ENCODE data around the gene MACF1. TPM values are rescaled to one million over a fixed set of nuclear protein-coding genes. Genes with fewer than 3 reads are reported as not detected.

The MACF1 gene
- total RNA-seq, 1 experiment from 2014 or later: 265 TPM

GRCh38 chr1:39409055-39409816 lies 204.7 kb downstream of the MACF1 start:
- TF ChIP-seq EZH2 (IDR thresholded peaks at IDR 0.05; ENCODE audit: borderline replicate concordance, low read depth, low read length, poor library complexity, severe bottlenecking) (no peak), CTCF (conservative IDR thresholded peaks at IDR 0.05; ENCODE audit: low read depth, low read length) (no peak)
- Histone ChIP-seq H3K9me3 (ENCODE audit: low read depth, low read length, poor library complexity, severe bottlenecking) (no peaks in the 10 kb centered on the region), H3K27me3 (replicated peaks; ENCODE audit: insufficient read depth, low read depth, low read length, poor library complexity) (no peaks in the 10 kb centered on the region), H3K36me3 (ENCODE audit: insufficient read depth, low read length, poor library complexity, severe bottlenecking) (peaks cover 4% of the 10 kb centered on the region), H3K27ac (ENCODE audit: low read depth, low read length, poor library complexity, severe bottlenecking) (peak overlapping the region; percentile 85), H3K4me3 (ENCODE audit: low read depth, low read length, poor library complexity, severe bottlenecking) (peak overlapping the region; percentile 93), H3K4me1 (ENCODE audit: insufficient read depth, low read length, poor library complexity, severe bottlenecking) (peaks cover 60% of the 10 kb centered on the region)
- CTCF ChIA-PET: interaction anchor here (0.6 to 2.4 kb wide), 2 partner anchors 311 to 547 kb away, joined by 4 to 26 read pairs; no protein-coding TSS in a partner anchor
- BruUV-seq (replicated peaks): no TSS peak
- POLR2A ChIA-PET (ENCODE audit: low non-redundant PET): no interaction called here
- intact Hi-C loops (cut with micrococcal nuclease; ENCODE audit: unreplicated experiment): loop anchor here (5.0 kb wide), 1 partner anchor 217 kb away; no protein-coding TSS in a partner anchor
- DNase-seq (ENCODE audit: low spot score): peak; percentile 74

- Histone ChIP-seq H3K27ac (ENCODE audit: low read depth, low read length, poor library complexity, severe bottlenecking) (peak overlapping the region; percentile 34), H3K27me3 (replicated peaks; ENCODE audit: insufficient read depth, low read depth, low read length, poor library complexity) (no peaks in the 10 kb centered on the region), H3K36me3 (ENCODE audit: insufficient read depth, low read length, poor library complexity, severe bottlenecking) (peaks cover 4% of the 10 kb centered on the region), H3K9me3 (ENCODE audit: low read depth, low read length, poor library complexity, severe bottlenecking) (no peaks in the 10 kb centered on the region), H3K4me3 (ENCODE audit: low read depth, low read length, poor library complexity, severe bottlenecking) (peak overlapping the region; percentile 93), H3K4me1 (ENCODE audit: insufficient read depth, low read length, poor library complexity, severe bottlenecking) (peaks cover 52% of the 10 kb centered on the region)
- CTCF ChIA-PET: interaction anchor here (0.6 to 2.4 kb wide), 18 partner anchors 8 to 313 kb away, joined by 3 to 26 read pairs (median 4); no protein-coding TSS in a partner anchor
- intact Hi-C loops (cut with micrococcal nuclease; ENCODE audit: unreplicated experiment): loop anchor here (1.0 to 2.0 kb wide), 2 partner anchors 144 to 309 kb away; no protein-coding TSS in a partner anchor
- TF ChIP-seq EZH2 (IDR thresholded peaks at IDR 0.05; ENCODE audit: borderline replicate concordance, low read depth, low read length, poor library complexity, severe bottlenecking) (no peak), CTCF (conservative IDR thresholded peaks at IDR 0.05; ENCODE audit: low read depth, low read length) (peak; percentile 94)
- peak; percentile 96 for DNase-seq (ENCODE audit: low spot score)
- BruUV-seq (replicated peaks): no TSS peak
- POLR2A ChIA-PET (ENCODE audit: low non-redundant PET): interaction anchor here (0.6 to 1.2 kb wide), 2 partner anchors 16 to 19 kb away, joined by 3 to 6 read pairs; no protein-coding TSS in a partner anchor
Measured at GRCh38 chr1:39410915-39411436, 206.5 kb downstream of the MACF1 start.

- Histone ChIP-seq H3K36me3 (ENCODE audit: insufficient read depth, low read length, poor library complexity, severe bottlenecking) (peaks cover 4% of the 10 kb centered on the region), H3K4me1 (ENCODE audit: insufficient read depth, low read length, poor library complexity, severe bottlenecking) (peaks cover 52% of the 10 kb centered on the region), H3K27ac (ENCODE audit: low read depth, low read length, poor library complexity, severe bottlenecking) (peak overlapping the region; percentile 34), H3K4me3 (ENCODE audit: low read depth, low read length, poor library complexity, severe bottlenecking) (peak overlapping the region; percentile 93), H3K9me3 (ENCODE audit: low read depth, low read length, poor library complexity, severe bottlenecking) (no peaks in the 10 kb centered on the region), H3K27me3 (replicated peaks; ENCODE audit: insufficient read depth, low read depth, low read length, poor library complexity) (no peaks in the 10 kb centered on the region)
- intact Hi-C loops (cut with micrococcal nuclease; ENCODE audit: unreplicated experiment): loop anchor here (2.0 kb wide), 1 partner anchor 145 kb away; no protein-coding TSS in a partner anchor
- ChIA-PET POLR2A (ENCODE audit: low non-redundant PET) (interaction anchor here (0.6 kb wide), 1 partner anchor 16 kb away, joined by 3 read pairs; no protein-coding TSS in a partner anchor), CTCF (interaction anchor here (0.6 to 2.4 kb wide), 16 partner anchors 9 to 314 kb away, joined by 3 to 26 read pairs (median 5); no protein-coding TSS in a partner anchor)
- BruUV-seq (replicated peaks): no TSS peak
- TF ChIP-seq EZH2 (IDR thresholded peaks at IDR 0.05; ENCODE audit: borderline replicate concordance, low read depth, low read length, poor library complexity, severe bottlenecking) (no peak), CTCF (conservative IDR thresholded peaks at IDR 0.05; ENCODE audit: low read depth, low read length) (no peak)
- no peak for DNase-seq (ENCODE audit: low spot score)
Measured at GRCh38 chr1:39411526-39412478, 207.3 kb downstream of the MACF1 start.

Data from A673 (cell line).